Thyroid gland (tissue), 4 donors: Measurements from ENCODE around the gene SMC2. TPM values are rescaled to one million over a fixed set of nuclear protein-coding genes. Genes with fewer than 3 reads are reported as not detected.

ENCODE experiments used
- DNase-seq, 2 donors: peaks; one replicate each; pipeline ENCODE4 v3.0.0-alpha.2; 2019
- H3K27ac ChIP-seq, 3 donors: fragments of 200-600 bp; sonication (generic); 1 replicate in 2 of 3; 2 replicates in 1 of 3; pipeline ENCODE4 v1.5.1; 2016 to 2019; ENCODE audit warnings: mild to moderate bottlenecking in 1 of 3, moderate library complexity in 1 of 3
- H3K27me3 ChIP-seq: fragments of 200-600 bp; sonication (generic); one replicate; pipeline ENCODE4 v1.5.1; 2019
- H3K36me3 ChIP-seq, 2 donors: fragments of 200-600 bp; sonication (generic); one replicate each; pipeline ENCODE4 v1.5.1; 2016 to 2019
- H3K4me1 ChIP-seq, 2 donors: fragments of 200-600 bp; sonication (generic); one replicate each; pipeline ENCODE4 v1.5.1; 2017 to 2019
- H3K4me3 ChIP-seq, 3 donors: fragments of 200-600 bp; sonication (generic); replicated peaks in 1 of 3; 1 replicate in 2 of 3; 2 replicates in 1 of 3; pipeline ENCODE4 v1.5.1; 2016; ENCODE audit warnings: mild to moderate bottlenecking in 1 of 3
- H3K9me3 ChIP-seq: fragments of 200-600 bp; sonication (generic); one replicate; pipeline ENCODE4 v1.5.1; 2017
- CTCF ChIP-seq, 6 experiments: fragments of 200-600 bp in 3 of 6; fragments of 450-650 bp in 3 of 6; sonication (generic) in 3 of 6; IDR thresholded peaks; one replicate each; pipeline ENCODE4 v1.5.1; 2016 to 2019; ENCODE audit warnings: antibody characterized with exemption in 6 of 6, mild to moderate bottlenecking in 2 of 6, inconsistent platforms in 1 of 6, moderate library complexity in 1 of 6
- POLR2A ChIP-seq, 2 donors: fragments of 450-650 bp; IDR thresholded peaks; one replicate each; pipeline ENCODE4 v1.6.1; 2017; ENCODE audit warnings: antibody characterized with exemption in 2 of 2, mild to moderate bottlenecking in 2 of 2, moderate library complexity in 1 of 2
- WGBS, 2 donors: methylation state at CpG; one replicate each; pipeline ENCODE4 v1.1.5; 2017; 5-methylcytosine and 5-hydroxymethylcytosine counted together
- intact Hi-C: fragments of 100-400 bp; cut with DNase I; formaldehyde crosslinking; loops from one replicate; pipeline ENCODE4 v1.15.1; 2023
- total RNA-seq, 4 donors: library from RNA; depleted of rRNA; stranded (reverse); fragments of >200 nt; gene quantifications; one replicate each; pipeline ENCODE4 v1.2.3, GENCODE V29; 2016

The SMC2 gene
- total RNA-seq, 4 donors from 2014 or later: 7.8 to 10.6 (median 9.0) TPM

- Histone ChIP-seq H3K36me3 (no peaks in the 10 kb centered on the region), H3K27ac (no peak overlapping the region), H3K4me1 (no peaks in the 10 kb centered on the region), H3K9me3 (no peaks in the 10 kb centered on the region), H3K4me3 (no peak overlapping the region), H3K27me3 (no peaks in the 10 kb centered on the region)
- DNase-seq: no peak
- TF ChIP-seq POLR2A (IDR thresholded peaks at IDR 0.05) (no peak), CTCF (IDR thresholded peaks at IDR 0.05) (no peak)
- intact Hi-C loops: no loop called here
- 94 to 97% methylated on average over 1 of the region's 1 CpG for whole genome bisulfite sequencing, 2 donors
These were observed 11.9 kb upstream of the SMC2 start for GRCh38 chr9:104082168-104082567.

GRCh38 chr9:104085525-104085924 lies 8.6 kb upstream of the SMC2 start:
- Histone ChIP-seq H3K36me3 (no peaks in the 10 kb centered on the region), H3K9me3 (no peaks in the 10 kb centered on the region), H3K27me3 (no peaks in the 10 kb centered on the region), H3K4me3 (no peak overlapping the region), H3K4me1 (no peaks in the 10 kb centered on the region), H3K27ac (no peak overlapping the region)
- 76 to 84% methylated on average over 1 of the region's 1 CpG for WGBS, 2 donors
- intact Hi-C loops: no loop called here
- TF ChIP-seq CTCF (IDR thresholded peaks at IDR 0.05) (no peak), POLR2A (IDR thresholded peaks at IDR 0.05) (no peak)
- no peak for DNase-seq

GRCh38 chr9:104087894-104088293 lies 6.2 kb upstream of the SMC2 start:
- no peak overlapping the region for H3K4me3 ChIP-seq
- H3K27ac ChIP-seq: no peak overlapping the region
- H3K4me1 ChIP-seq: peaks cover 0 to 9% of the 10 kb centered on the region in 2 donors
- intact Hi-C loops: no loop called here
- H3K27me3 ChIP-seq: no peaks in the 10 kb centered on the region
- H3K36me3 ChIP-seq: no peaks in the 10 kb centered on the region
- 89 to 92% methylated on average over 3 of the region's 3 CpGs for WGBS, 2 donors
- no peak for DNase-seq
- H3K9me3 ChIP-seq: no peaks in the 10 kb centered on the region
- TF ChIP-seq POLR2A (IDR thresholded peaks at IDR 0.05) (no peak), CTCF (IDR thresholded peaks at IDR 0.05) (no peak)

GRCh38 chr9:104088416-104088815 lies 5.7 kb upstream of the SMC2 start:
- DNase-seq: no peak
- peaks cover 0 to 10% of the 10 kb centered on the region in 2 donors for H3K4me1 ChIP-seq
- no peak overlapping the region for H3K4me3 ChIP-seq
- no peaks in the 10 kb centered on the region for H3K27me3 ChIP-seq
- no peak for TF ChIP-seq POLR2A (IDR thresholded peaks at IDR 0.05)
- no peak for TF ChIP-seq CTCF (IDR thresholded peaks at IDR 0.05)
- no peak overlapping the region for H3K27ac ChIP-seq
- H3K36me3 ChIP-seq: no peaks in the 10 kb centered on the region
- H3K9me3 ChIP-seq: no peaks in the 10 kb centered on the region
- 71% methylated on average over 2 of the region's 2 CpGs for WGBS, 2 donors
- intact Hi-C loops: no loop called here

- peaks cover 5 to 10% of the 10 kb centered on the region in 2 donors for H3K4me1 ChIP-seq
- WGBS, 2 donors: 79 to 84% methylated on average over 2 of the region's 2 CpGs
- no peak overlapping the region for H3K4me3 ChIP-seq
- H3K27ac ChIP-seq: no peak overlapping the region
- DNase-seq: no peak
- H3K9me3 ChIP-seq: no peaks in the 10 kb centered on the region
- intact Hi-C loops: no loop called here
- H3K27me3 ChIP-seq: no peaks in the 10 kb centered on the region
- TF ChIP-seq CTCF (IDR thresholded peaks at IDR 0.05): no peak
- TF ChIP-seq POLR2A (IDR thresholded peaks at IDR 0.05): no peak
- H3K36me3 ChIP-seq: no peaks in the 10 kb centered on the region
These were observed 3.5 kb upstream of the SMC2 start for GRCh38 chr9:104090578-104090977.
